ENCODE results near the gene DTYMK. TPM values are rescaled to one million over a fixed set of nuclear protein-coding genes. Genes with fewer than 3 reads are reported as not detected.

The DTYMK gene
- polyA plus RNA-seq, 1 of the 3 experiments (the other 2 are of a cell fraction) = 51.1 TPM

GRCh38 chr2:241660593-241661213, 25.9 kb downstream of the DTYMK start:
- Histone ChIP-seq H3K27me3 (ENCODE audit: insufficient read depth) (no peaks in the 10 kb centered on the region), H3K4me1 (ENCODE audit: control insufficient read depth in 1 of 2, insufficient read depth in 2 of 2, low read depth in 1 of 2, low read length in 1 of 2) (peaks cover 6 to 7% of the 10 kb centered on the region in 2 experiments; a peak in 2 of 4 replicates), H3K9me3 (no peaks in the 10 kb centered on the region), H4K20me1 (ENCODE audit: insufficient read depth) (peaks cover 6% of the 10 kb centered on the region; the same call in 1 of the 2 replicates), H2AFZ (ENCODE audit: low read depth) (no peak overlapping the region), H3K9me2 (no peaks in the 10 kb centered on the region), H3K9ac (no peak overlapping the region), H3F3A (replicated peaks; ENCODE audit: insufficient read depth) (peaks cover 20% of the 10 kb centered on the region), H3K79me2 (ENCODE audit: insufficient read depth) (no peaks in the 10 kb centered on the region), H3K4me2 (no peak overlapping the region), H3K4me3 (ENCODE audit: low read depth in 2 of 2, low read length in 1 of 2) (no peak overlapping the region), H3K36me3 (replicated peaks in 1 of 2; ENCODE audit: control insufficient read depth in 1 of 2, insufficient read depth in 2 of 2, low read length in 1 of 2) (peaks cover 20 to 33% of the 10 kb centered on the region in 2 experiments), H3K27ac (ENCODE audit: low read depth in 2 of 2, low read length in 1 of 2) (no peak overlapping the region)
- TF ChIP-seq SIN3A (IDR thresholded peaks at IDR 0.05; ENCODE audit: borderline replicate concordance, low read depth, low read length) (no peak), RAD21 (IDR thresholded peaks at IDR 0.05; ENCODE audit: low read length) (no peak), REST (IDR thresholded peaks at IDR 0.05; ENCODE audit: low read depth, low read length) (no peak), TCF12 (IDR thresholded peaks at IDR 0.05) (no peak), FOXM1 (IDR thresholded peaks at IDR 0.05; ENCODE audit: low read depth) (no peak), MEF2A (IDR thresholded peaks at IDR 0.05; ENCODE audit: borderline replicate concordance, low read depth) (no peak), NFIC (IDR thresholded peaks at IDR 0.05; ENCODE audit: borderline replicate concordance) (no peak)
- 91% methylated on average over 12 of the region's 14 CpGs for WGBS (ENCODE audit: low lambda C conversion rate)
- no peak for DNase-seq
- ChIA-PET CTCF (interaction anchor here (1.6 to 7.5 kb wide), 4 partner anchors 15 to 218 kb away, joined by 3 to 77 read pairs (median 5); no protein-coding TSS in a partner anchor), POLR2A (no interaction called here)

GRCh38 chr2:241659150-241659739, 27.4 kb downstream of the DTYMK start:
- Histone ChIP-seq H3K9ac (no peak overlapping the region), H3F3A (replicated peaks; ENCODE audit: insufficient read depth) (peaks cover 8% of the 10 kb centered on the region), H3K9me2 (no peaks in the 10 kb centered on the region), H3K79me2 (ENCODE audit: insufficient read depth) (no peaks in the 10 kb centered on the region), H3K4me2 (no peak overlapping the region), H3K9me3 (no peaks in the 10 kb centered on the region), H3K4me1 (ENCODE audit: control insufficient read depth in 1 of 2, insufficient read depth in 2 of 2, low read depth in 1 of 2, low read length in 1 of 2) (no peaks in the 10 kb centered on the region), H3K4me3 (ENCODE audit: low read depth in 2 of 2, low read length in 1 of 2) (no peak overlapping the region), H2AFZ (ENCODE audit: low read depth) (no peak overlapping the region), H4K20me1 (ENCODE audit: insufficient read depth) (peaks cover 4% of the 10 kb centered on the region; the same call in 1 of the 2 replicates), H3K36me3 (replicated peaks in 1 of 2; ENCODE audit: control insufficient read depth in 1 of 2, insufficient read depth in 2 of 2, low read length in 1 of 2) (peaks cover 20 to 47% of the 10 kb centered on the region in 2 experiments), H3K27me3 (ENCODE audit: insufficient read depth) (no peaks in the 10 kb centered on the region), H3K27ac (ENCODE audit: low read depth in 2 of 2, low read length in 1 of 2) (no peak overlapping the region)
- ChIA-PET CTCF (interaction anchor here (0.7 to 7.5 kb wide), 22 partner anchors 9 to 808 kb away, joined by 3 to 77 read pairs (median 4); partner anchors contain the start of gene ATG4B), POLR2A (no interaction called here)
- peak; percentile 72 for DNase-seq
- WGBS (ENCODE audit: low lambda C conversion rate) = 61% methylated on average over 21 of the region's 26 CpGs
- TF ChIP-seq NRF1 (IDR thresholded peaks at IDR 0.05; ENCODE audit: low read depth, low read length) (no peak), MXI1 (IDR thresholded peaks at IDR 0.05; ENCODE audit: low read depth, low read length) (peak; percentile 37; the same call in 1 of the 2 replicates), IRF3 (IDR thresholded peaks at IDR 0.05; ENCODE audit: low read depth, low read length) (no peak), SMC3 (IDR thresholded peaks at IDR 0.05; ENCODE audit: low read depth, low read length) (peak; percentile 68), RAD21 (IDR thresholded peaks at IDR 0.05; ENCODE audit: low read length) (peak; percentile 81)
- TF ChIP-seq, protein P1, sequence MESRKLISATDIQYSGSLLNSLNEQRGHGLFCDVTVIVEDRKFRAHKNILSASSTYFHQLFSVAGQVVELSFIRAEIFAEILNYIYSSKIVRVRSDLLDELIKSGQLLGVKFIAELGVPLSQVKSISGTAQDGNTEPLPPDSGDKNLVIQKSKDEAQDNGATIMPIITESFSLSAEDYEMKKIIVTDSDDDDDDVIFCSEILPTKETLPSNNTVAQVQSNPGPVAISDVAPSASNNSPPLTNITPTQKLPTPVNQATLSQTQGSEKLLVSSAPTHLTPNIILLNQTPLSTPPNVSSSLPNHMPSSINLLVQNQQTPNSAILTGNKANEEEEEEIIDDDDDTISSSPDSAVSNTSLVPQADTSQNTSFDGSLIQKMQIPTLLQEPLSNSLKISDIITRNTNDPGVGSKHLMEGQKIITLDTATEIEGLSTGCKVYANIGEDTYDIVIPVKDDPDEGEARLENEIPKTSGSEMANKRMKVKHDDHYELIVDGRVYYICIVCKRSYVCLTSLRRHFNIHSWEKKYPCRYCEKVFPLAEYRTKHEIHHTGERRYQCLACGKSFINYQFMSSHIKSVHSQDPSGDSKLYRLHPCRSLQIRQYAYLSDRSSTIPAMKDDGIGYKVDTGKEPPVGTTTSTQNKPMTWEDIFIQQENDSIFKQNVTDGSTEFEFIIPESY (IDR thresholded peaks at IDR 0.05; ENCODE audit: borderline replicate concordance, low read depth) = no peak
- TF ChIP-seq, protein P2, sequence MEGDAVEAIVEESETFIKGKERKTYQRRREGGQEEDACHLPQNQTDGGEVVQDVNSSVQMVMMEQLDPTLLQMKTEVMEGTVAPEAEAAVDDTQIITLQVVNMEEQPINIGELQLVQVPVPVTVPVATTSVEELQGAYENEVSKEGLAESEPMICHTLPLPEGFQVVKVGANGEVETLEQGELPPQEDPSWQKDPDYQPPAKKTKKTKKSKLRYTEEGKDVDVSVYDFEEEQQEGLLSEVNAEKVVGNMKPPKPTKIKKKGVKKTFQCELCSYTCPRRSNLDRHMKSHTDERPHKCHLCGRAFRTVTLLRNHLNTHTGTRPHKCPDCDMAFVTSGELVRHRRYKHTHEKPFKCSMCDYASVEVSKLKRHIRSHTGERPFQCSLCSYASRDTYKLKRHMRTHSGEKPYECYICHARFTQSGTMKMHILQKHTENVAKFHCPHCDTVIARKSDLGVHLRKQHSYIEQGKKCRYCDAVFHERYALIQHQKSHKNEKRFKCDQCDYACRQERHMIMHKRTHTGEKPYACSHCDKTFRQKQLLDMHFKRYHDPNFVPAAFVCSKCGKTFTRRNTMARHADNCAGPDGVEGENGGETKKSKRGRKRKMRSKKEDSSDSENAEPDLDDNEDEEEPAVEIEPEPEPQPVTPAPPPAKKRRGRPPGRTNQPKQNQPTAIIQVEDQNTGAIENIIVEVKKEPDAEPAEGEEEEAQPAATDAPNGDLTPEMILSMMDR (IDR thresholded peaks at IDR 0.05) = peak; percentile 66
